Measurements from ENCODE around the gene LRRC4C. TPM values are rescaled to one million over a fixed set of nuclear protein-coding genes. Genes with fewer than 3 reads are reported as not detected.

LRRC4C gene
- total RNA-seq, 3 donors from 2014 or later, result 0.29 to 4.1 TPM; not detected in 1

- H3K4me1 ChIP-seq (ENCODE audit: low read depth), result no peaks in the 10 kb centered on the region
- H3K9me3 ChIP-seq, result no peaks in the 10 kb centered on the region
- H3K36me3 ChIP-seq (ENCODE audit: low read depth), result no peaks in the 10 kb centered on the region
- intact Hi-C loops (cut with DNase I, micrococcal nuclease), result no loop called here
- ATAC-seq, result no peak
- peak; percentile 5 for TF ChIP-seq CTCF (IDR thresholded peaks at IDR 0.05)
- H3K4me3 ChIP-seq, result no peak overlapping the region
- DNase-seq, result no peak
These were observed 1165.1 kb downstream of the LRRC4C start for GRCh38 chr11:40294349-40294735.

GRCh38 chr11:40293655-40294348, 1165.7 kb downstream of the LRRC4C start:
- no peaks in the 10 kb centered on the region for H3K9me3 ChIP-seq
- H3K4me1 ChIP-seq (ENCODE audit: low read depth), result no peaks in the 10 kb centered on the region
- no peak overlapping the region for H3K4me3 ChIP-seq
- H3K36me3 ChIP-seq (ENCODE audit: low read depth), result no peaks in the 10 kb centered on the region
- intact Hi-C loops (cut with DNase I, micrococcal nuclease), result no loop called here
- DNase-seq (peak in 2 of 3 donors; percentile 45 to 51), ATAC-seq (peak; percentile 83)
- TF ChIP-seq CTCF (IDR thresholded peaks at IDR 0.05), result peak; percentile 40

- DNase-seq (no peak), ATAC-seq (no peak)
- intact Hi-C loops (cut with DNase I, micrococcal nuclease), result no loop called here
These were observed 1166.5 kb downstream of the LRRC4C start for GRCh38 chr11:40292721-40293508.

GRCh38 chr11:40291741-40292140, 1167.7 kb downstream of the LRRC4C start:
- intact Hi-C loops (cut with DNase I, micrococcal nuclease), result no loop called here
- Histone ChIP-seq H3K4me1 (ENCODE audit: low read depth) (no peaks in the 10 kb centered on the region), H3K9me3 (no peaks in the 10 kb centered on the region), H3K36me3 (ENCODE audit: low read depth) (no peaks in the 10 kb centered on the region), H3K4me3 (no peak overlapping the region)
- ATAC-seq (no peak), DNase-seq (no peak)
- no peak for TF ChIP-seq CTCF (IDR thresholded peaks at IDR 0.05)

More at GRCh38 chr11:40292721-40293508, 1166.5 kb downstream of the LRRC4C start:
- Histone ChIP-seq H3K36me3 (ENCODE audit: low read depth) (no peaks in the 10 kb centered on the region), H3K9me3 (no peaks in the 10 kb centered on the region), H3K4me3 (no peak overlapping the region), H3K4me1 (ENCODE audit: low read depth) (no peaks in the 10 kb centered on the region)
- no peak for TF ChIP-seq CTCF (IDR thresholded peaks at IDR 0.05)

- no peak for DNase-seq
- H3K9me3 ChIP-seq, result no peaks in the 10 kb centered on the region
- H3K4me1 ChIP-seq (ENCODE audit: low read depth), result no peaks in the 10 kb centered on the region
- no peak overlapping the region for H3K4me3 ChIP-seq
- no peaks in the 10 kb centered on the region for H3K36me3 ChIP-seq (ENCODE audit: low read depth)
- no peak for TF ChIP-seq CTCF (IDR thresholded peaks at IDR 0.05)
- intact Hi-C loops (cut with DNase I, micrococcal nuclease), result no loop called here
- ATAC-seq, result no peak
These were observed 1168.1 kb downstream of the LRRC4C start for GRCh38 chr11:40291329-40291728.

Data from mucosa of descending colon (tissue), 3 donors.